Caco-2 (cell line): ENCODE measurements around the gene REL. TPM values are rescaled to one million over a fixed set of nuclear protein-coding genes. Genes with fewer than 3 reads are reported as not detected.

ENCODE experiments used
- BruUV-seq: library from RNA; stranded (reverse); fragments of 400-500 nt; replicated peaks from 2 replicates; lab custom pipeline; 2021; lab: Mats Ljungman, UMichigan
- CTCF ChIA-PET: fragments of 300-600 bp; sonication (Branson Sonifier 250); formaldehyde crosslinking; loops from one replicate; lab custom pipeline; 2022; ENCODE audit warnings: antibody characterized with exemption; lab: Charles Lee
- POLR2A ChIA-PET: fragments of 300-600 bp; sonication (Branson Sonifier 250); formaldehyde crosslinking; loops from one replicate; lab custom pipeline; 2022; ENCODE audit warnings: antibody characterized with exemption; lab: Charles Lee
- DNase-seq, 2 experiments: peaks; one replicate each; pipeline versions ENCODE4 v3.0.0 to v3.0.0-alpha.2; 2020 to 2022
- H3K27me3 ChIP-seq: replicated peaks from 2 replicates; pipeline ENCODE4 v1.6.0; 2011; ENCODE audit warnings: low read length; ENCODE audit not compliant: control insufficient read depth, insufficient read depth
- H3K36me3 ChIP-seq: 2 replicates; pipeline ENCODE4 v1.5.1; 2011; ENCODE audit warnings: low read length; ENCODE audit not compliant: control insufficient read depth, insufficient read depth
- H3K4me1 ChIP-seq: fragments of 250-450 bp; sonication (Bioruptor Pico); 2 replicates; pipeline ENCODE4 v1.5.1; 2020; ENCODE audit warnings: mild to moderate bottlenecking
- H3K4me3 ChIP-seq: 2 replicates; pipeline ENCODE4 v1.5.1; 2011; ENCODE audit warnings: low read depth, mild to moderate bottlenecking, control low read depth, low read length
- H3K9me3 ChIP-seq: fragments of 250-450 bp; sonication (Bioruptor Pico); 2 replicates; pipeline ENCODE4 v1.5.1; 2020; ENCODE audit warnings: mild to moderate bottlenecking, moderate library complexity
- H3K27ac Mint-ChIP-seq: one replicate; pipeline ENCODE4 v1.8.0; 2022; ENCODE audit warnings: mixed read lengths; ENCODE audit not compliant: unreplicated experiment
- H3K27me3 Mint-ChIP-seq: one replicate; pipeline ENCODE4 v1.8.0; 2022; ENCODE audit warnings: mixed read lengths; ENCODE audit not compliant: insufficient read depth, unreplicated experiment
- H3K36me3 Mint-ChIP-seq: one replicate; pipeline ENCODE4 v1.8.0; 2022; ENCODE audit warnings: mild to moderate bottlenecking, mixed read lengths; ENCODE audit not compliant: insufficient read depth, unreplicated experiment
- H3K4me1 Mint-ChIP-seq: one replicate; pipeline ENCODE4 v1.8.0; 2022; ENCODE audit warnings: low read depth, mixed read lengths; ENCODE audit not compliant: unreplicated experiment
- H3K4me3 Mint-ChIP-seq: one replicate; pipeline ENCODE4 v1.8.0; 2022; ENCODE audit warnings: mild to moderate bottlenecking, moderate library complexity, mixed read lengths; ENCODE audit not compliant: unreplicated experiment
- H3K9me3 Mint-ChIP-seq: one replicate; pipeline ENCODE4 v1.8.0; 2022; ENCODE audit warnings: mixed read lengths; ENCODE audit not compliant: unreplicated experiment
- intact Hi-C: fragments of 100-400 bp; cut with micrococcal nuclease; formaldehyde crosslinking; loops from one replicate; pipeline ENCODE4 v1.10.0; 2022; ENCODE audit not compliant: unreplicated experiment
- total RNA-seq: library from RNA; stranded (reverse); gene quantifications from 2 replicates; pipeline ENCODE4 v1.2.3, GENCODE V29; 2022
- TF ChIP-seq, protein P1 (sequence below), 2 experiments: fragments of 200-600 bp in 1 of 2; IDR thresholded peaks; 1 replicate in 1 of 2; 2 replicates in 1 of 2; pipeline versions ENCODE4 v1.5.1 to v1.8.0; 2011 to 2022; ENCODE audit warnings: antibody characterized with exemption in 1 of 2, control low read depth in 1 of 2, inconsistent platforms in 1 of 2, low read depth in 1 of 2, low read length in 1 of 2, mild to moderate bottlenecking in 1 of 2, moderate library complexity in 1 of 2; ENCODE audit not compliant: insufficient read depth in 1 of 2, severe bottlenecking in 1 of 2, unreplicated experiment in 1 of 2

REL gene
- total RNA-seq, 1 experiment from 2014 or later: 12.2 TPM

- H3K27me3 Mint-ChIP-seq: no peaks in the 10 kb centered on the region
- Histone ChIP-seq H3K4me3 (no peak overlapping the region), H3K4me1 (no peaks in the 10 kb centered on the region), H3K27me3 (no peaks in the 10 kb centered on the region), H3K36me3 (no peaks in the 10 kb centered on the region), H3K9me3 (no peaks in the 10 kb centered on the region)
- TF ChIP-seq, protein P1, sequence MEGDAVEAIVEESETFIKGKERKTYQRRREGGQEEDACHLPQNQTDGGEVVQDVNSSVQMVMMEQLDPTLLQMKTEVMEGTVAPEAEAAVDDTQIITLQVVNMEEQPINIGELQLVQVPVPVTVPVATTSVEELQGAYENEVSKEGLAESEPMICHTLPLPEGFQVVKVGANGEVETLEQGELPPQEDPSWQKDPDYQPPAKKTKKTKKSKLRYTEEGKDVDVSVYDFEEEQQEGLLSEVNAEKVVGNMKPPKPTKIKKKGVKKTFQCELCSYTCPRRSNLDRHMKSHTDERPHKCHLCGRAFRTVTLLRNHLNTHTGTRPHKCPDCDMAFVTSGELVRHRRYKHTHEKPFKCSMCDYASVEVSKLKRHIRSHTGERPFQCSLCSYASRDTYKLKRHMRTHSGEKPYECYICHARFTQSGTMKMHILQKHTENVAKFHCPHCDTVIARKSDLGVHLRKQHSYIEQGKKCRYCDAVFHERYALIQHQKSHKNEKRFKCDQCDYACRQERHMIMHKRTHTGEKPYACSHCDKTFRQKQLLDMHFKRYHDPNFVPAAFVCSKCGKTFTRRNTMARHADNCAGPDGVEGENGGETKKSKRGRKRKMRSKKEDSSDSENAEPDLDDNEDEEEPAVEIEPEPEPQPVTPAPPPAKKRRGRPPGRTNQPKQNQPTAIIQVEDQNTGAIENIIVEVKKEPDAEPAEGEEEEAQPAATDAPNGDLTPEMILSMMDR (IDR thresholded peaks at IDR 0.05; ENCODE audit: insufficient read depth in 1 of 2, low read depth in 1 of 2, low read length in 1 of 2, severe bottlenecking in 1 of 2, unreplicated experiment in 1 of 2): no peak
- intact Hi-C loops: no loop called here
- H3K4me1 Mint-ChIP-seq: no peaks in the 10 kb centered on the region
- H3K9me3 Mint-ChIP-seq: no peaks in the 10 kb centered on the region
- H3K36me3 Mint-ChIP-seq: peaks cover 13% of the 10 kb centered on the region
- CTCF ChIA-PET: no interaction called here
- no TSS peak for BruUV-seq
- no peak for DNase-seq
- no peak overlapping the region for H3K27ac Mint-ChIP-seq
- H3K4me3 Mint-ChIP-seq: no peak overlapping the region
- POLR2A ChIA-PET: no interaction called here
Measured at GRCh38 chr2:60954139-60954538, 72.8 kb downstream of the REL start.

- no peak for DNase-seq
- H3K27ac Mint-ChIP-seq: no peak overlapping the region
- no peak overlapping the region for H3K4me3 Mint-ChIP-seq
- Histone ChIP-seq H3K9me3 (no peaks in the 10 kb centered on the region), H3K27me3 (no peaks in the 10 kb centered on the region), H3K4me1 (no peaks in the 10 kb centered on the region), H3K36me3 (no peaks in the 10 kb centered on the region), H3K4me3 (no peak overlapping the region)
- no peaks in the 10 kb centered on the region for H3K4me1 Mint-ChIP-seq
- ChIA-PET CTCF (no interaction called here), POLR2A (no interaction called here)
- H3K36me3 Mint-ChIP-seq: peaks cover 8% of the 10 kb centered on the region
- intact Hi-C loops: no loop called here
- TF ChIP-seq, protein P1 (IDR thresholded peaks at IDR 0.05; ENCODE audit: insufficient read depth in 1 of 2, low read depth in 1 of 2, low read length in 1 of 2, severe bottlenecking in 1 of 2, unreplicated experiment in 1 of 2): no peak
- no TSS peak for BruUV-seq
- H3K9me3 Mint-ChIP-seq: no peaks in the 10 kb centered on the region
- H3K27me3 Mint-ChIP-seq: no peaks in the 10 kb centered on the region
Measured at GRCh38 chr2:60957224-60957623, 75.8 kb downstream of the REL start.

DNA sequence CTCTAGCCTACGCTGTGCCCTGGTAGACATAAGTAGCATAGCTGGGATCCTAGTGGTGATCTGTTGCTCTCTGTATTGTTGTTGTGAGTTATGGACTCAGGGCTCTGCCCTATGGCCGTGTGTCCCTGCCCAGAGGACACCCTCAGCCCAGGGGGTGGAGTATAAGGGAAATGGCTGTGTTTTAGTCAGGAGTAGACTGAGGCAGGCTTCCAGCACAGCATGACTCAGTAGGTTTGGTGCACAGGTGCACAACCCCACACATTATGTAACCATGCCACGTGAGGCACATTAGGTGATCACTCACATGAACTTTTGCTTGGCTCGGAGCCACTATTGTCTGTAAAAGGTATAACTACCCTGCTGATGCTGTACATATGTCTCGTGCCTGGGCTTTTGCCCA lies 76.3 kb downstream of the REL start:
- H3K27me3 Mint-ChIP-seq: no peaks in the 10 kb centered on the region
- no peaks in the 10 kb centered on the region for H3K4me1 Mint-ChIP-seq
- Histone ChIP-seq H3K9me3 (no peaks in the 10 kb centered on the region), H3K36me3 (no peaks in the 10 kb centered on the region), H3K4me1 (no peaks in the 10 kb centered on the region), H3K27me3 (no peaks in the 10 kb centered on the region), H3K4me3 (no peak overlapping the region)
- CTCF ChIA-PET: no interaction called here
- POLR2A ChIA-PET: no interaction called here
- peaks cover 8% of the 10 kb centered on the region for H3K36me3 Mint-ChIP-seq
- H3K9me3 Mint-ChIP-seq: no peaks in the 10 kb centered on the region
- intact Hi-C loops: no loop called here
- BruUV-seq: no TSS peak
- no peak overlapping the region for H3K27ac Mint-ChIP-seq
- TF ChIP-seq, protein P1 (IDR thresholded peaks at IDR 0.05; ENCODE audit: insufficient read depth in 1 of 2, low read depth in 1 of 2, low read length in 1 of 2, severe bottlenecking in 1 of 2, unreplicated experiment in 1 of 2): no peak
- no peak for DNase-seq
- no peak overlapping the region for H3K4me3 Mint-ChIP-seq
